Neural progenitor cell (in vitro differentiated cells): ENCODE results near the gene IFNAR1. TPM values are rescaled to one million over a fixed set of nuclear protein-coding genes. Genes with fewer than 3 reads are reported as not detected.

Source experiments
- DNase-seq: peaks from one replicate; pipeline ENCODE4 v3.0.0-alpha.2; 2016; ENCODE audit warnings: low spot score
- H2AFZ ChIP-seq: fragments of 200-600 bp; sonication (generic); replicated peaks from 2 replicates; pipeline ENCODE4 v1.6.1; 2016; ENCODE audit warnings: antibody characterized with exemption
- H3F3A ChIP-seq: fragments of 200-600 bp; sonication (generic); 2 replicates; pipeline ENCODE4 v1.6.1; 2016; ENCODE audit warnings: antibody characterized with exemption, low read depth
- H3K27ac ChIP-seq: fragments of 200-600 bp; sonication (generic); 2 replicates; pipeline ENCODE4 v1.5.1; 2016; ENCODE audit warnings: mild to moderate bottlenecking
- H3K27me3 ChIP-seq: fragments of 200-600 bp; sonication (generic); 2 replicates; pipeline ENCODE4 v1.6.1; 2016; ENCODE audit warnings: mild to moderate bottlenecking, moderate library complexity
- H3K36me3 ChIP-seq: fragments of 200-600 bp; sonication (generic); 2 replicates; pipeline ENCODE4 v1.5.1; 2016
- H3K4me1 ChIP-seq: fragments of 200-600 bp; sonication (generic); 2 replicates; pipeline ENCODE4 v1.6.1; 2016; ENCODE audit warnings: mixed run types
- H3K4me2 ChIP-seq: fragments of 200-600 bp; sonication (generic); 2 replicates; pipeline ENCODE4 v1.6.1; 2016
- H3K4me3 ChIP-seq: fragments of 200-600 bp; sonication (generic); 2 replicates; pipeline ENCODE4 v1.5.1; 2016
- H3K79me2 ChIP-seq: fragments of 200-600 bp; sonication (generic); 2 replicates; pipeline ENCODE4 v1.6.1; 2016; ENCODE audit warnings: low read depth
- H3K9ac ChIP-seq: fragments of 200-600 bp; sonication (generic); 2 replicates; pipeline ENCODE4 v1.6.1; 2016
- H3K9me3 ChIP-seq: fragments of 200-600 bp; sonication (generic); 2 replicates; pipeline ENCODE4 v1.5.1; 2016; ENCODE audit warnings: low read depth
- H4K20me1 ChIP-seq: fragments of 200-600 bp; sonication (generic); 2 replicates; pipeline ENCODE4 v1.6.1; 2016; ENCODE audit warnings: low read depth
- H3K27ac Mint-ChIP-seq: 3 replicates; pipeline ENCODE4 v1.8.0; 2021; ENCODE audit warnings: mixed read lengths
- H3K27me3 Mint-ChIP-seq: 2 replicates; pipeline ENCODE4 v1.8.0; 2022; ENCODE audit warnings: low read depth, mild to moderate bottlenecking, inconsistent platforms, moderate library complexity, mixed read lengths; ENCODE audit not compliant: insufficient read depth
- H3K36me3 Mint-ChIP-seq: 3 replicates; pipeline ENCODE4 v1.8.0; 2021; ENCODE audit warnings: mixed read lengths
- H3K4me1 Mint-ChIP-seq: 3 replicates; pipeline ENCODE4 v1.8.0; 2021; ENCODE audit warnings: mixed read lengths
- H3K4me3 Mint-ChIP-seq: 3 replicates; pipeline ENCODE4 v1.8.0; 2021; ENCODE audit warnings: mild to moderate bottlenecking, moderate library complexity, mixed read lengths
- H3K9me3 Mint-ChIP-seq: 3 replicates; pipeline ENCODE4 v1.8.0; 2020; ENCODE audit warnings: mixed read lengths
- EZH2 ChIP-seq: fragments of 200-600 bp; sonication (generic); IDR thresholded peaks from 2 replicates; pipeline ENCODE4 v1.6.1; 2017; ENCODE audit warnings: antibody characterized with exemption, mild to moderate bottlenecking, moderate library complexity
- EZH2phosphoT487 ChIP-seq: fragments of 200-600 bp; sonication (generic); IDR thresholded peaks from 2 replicates; pipeline ENCODE4 v1.6.1; 2017; ENCODE audit warnings: antibody characterized with exemption
- total RNA-seq: library from RNA; depleted of rRNA; stranded (reverse); fragments of >200 nt; gene quantifications from 2 replicates; pipeline ENCODE4 v1.2.3, GENCODE V29; 2015; ENCODE audit warnings: low replicate concordance
- TF ChIP-seq, protein P1 (sequence below): fragments of 200-600 bp; sonication (generic); IDR thresholded peaks from 2 replicates; pipeline ENCODE4 v1.5.1; 2017; ENCODE audit warnings: antibody characterized with exemption, mild to moderate bottlenecking

The IFNAR1 gene
- total RNA-seq, 1 donor from 2014 or later: 9.5 TPM

DNA sequence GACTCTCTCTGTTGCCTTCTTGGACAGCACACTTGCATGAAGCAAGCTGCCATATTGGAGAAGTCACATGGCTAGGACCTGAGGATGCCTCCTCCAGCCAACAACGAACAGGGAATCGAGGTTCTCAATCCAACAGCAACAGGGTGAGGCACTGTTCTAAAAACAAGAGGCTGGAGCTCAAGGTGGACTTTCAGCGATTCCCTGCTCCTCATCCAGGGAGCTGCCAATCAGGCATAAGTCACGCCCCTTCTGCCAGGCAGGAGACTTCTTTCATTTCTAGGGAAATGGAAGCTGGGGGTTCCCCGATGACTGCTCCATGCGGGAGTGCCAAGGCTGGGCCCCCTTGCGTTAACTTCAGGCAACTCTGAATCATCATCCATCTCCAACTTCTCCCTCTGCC lies 22.7 kb upstream of the IFNAR1 start:
- H3K4me3 ChIP-seq: no peak overlapping the region
- no peak overlapping the region for H3K27ac ChIP-seq
- TF ChIP-seq, protein P1, sequence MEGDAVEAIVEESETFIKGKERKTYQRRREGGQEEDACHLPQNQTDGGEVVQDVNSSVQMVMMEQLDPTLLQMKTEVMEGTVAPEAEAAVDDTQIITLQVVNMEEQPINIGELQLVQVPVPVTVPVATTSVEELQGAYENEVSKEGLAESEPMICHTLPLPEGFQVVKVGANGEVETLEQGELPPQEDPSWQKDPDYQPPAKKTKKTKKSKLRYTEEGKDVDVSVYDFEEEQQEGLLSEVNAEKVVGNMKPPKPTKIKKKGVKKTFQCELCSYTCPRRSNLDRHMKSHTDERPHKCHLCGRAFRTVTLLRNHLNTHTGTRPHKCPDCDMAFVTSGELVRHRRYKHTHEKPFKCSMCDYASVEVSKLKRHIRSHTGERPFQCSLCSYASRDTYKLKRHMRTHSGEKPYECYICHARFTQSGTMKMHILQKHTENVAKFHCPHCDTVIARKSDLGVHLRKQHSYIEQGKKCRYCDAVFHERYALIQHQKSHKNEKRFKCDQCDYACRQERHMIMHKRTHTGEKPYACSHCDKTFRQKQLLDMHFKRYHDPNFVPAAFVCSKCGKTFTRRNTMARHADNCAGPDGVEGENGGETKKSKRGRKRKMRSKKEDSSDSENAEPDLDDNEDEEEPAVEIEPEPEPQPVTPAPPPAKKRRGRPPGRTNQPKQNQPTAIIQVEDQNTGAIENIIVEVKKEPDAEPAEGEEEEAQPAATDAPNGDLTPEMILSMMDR: no peak
- TF ChIP-seq EZH2: no peak
- no peak for TF ChIP-seq EZH2phosphoT487
- H3K79me2 ChIP-seq: no peaks in the 10 kb centered on the region
- H3K27me3 ChIP-seq: no peaks in the 10 kb centered on the region
- no peaks in the 10 kb centered on the region for H3K9me3 ChIP-seq
- no peak overlapping the region for H3K4me2 ChIP-seq
- no peak for DNase-seq
- no peaks in the 10 kb centered on the region for H3K4me1 ChIP-seq
- no peaks in the 10 kb centered on the region for H3K36me3 Mint-ChIP-seq
- peaks cover 4% of the 10 kb centered on the region for H3K27me3 Mint-ChIP-seq
- H3K9me3 Mint-ChIP-seq: no peaks in the 10 kb centered on the region
- H3K9ac ChIP-seq: no peak overlapping the region
- H3K4me3 Mint-ChIP-seq: no peak overlapping the region
- H3K27ac Mint-ChIP-seq: no peak overlapping the region
- H2AFZ ChIP-seq: no peak overlapping the region
- no peaks in the 10 kb centered on the region for H4K20me1 ChIP-seq
- no peaks in the 10 kb centered on the region for H3K36me3 ChIP-seq
- peaks cover 21% of the 10 kb centered on the region for H3K4me1 Mint-ChIP-seq
- H3F3A ChIP-seq: peaks cover 6% of the 10 kb centered on the region

DNA sequence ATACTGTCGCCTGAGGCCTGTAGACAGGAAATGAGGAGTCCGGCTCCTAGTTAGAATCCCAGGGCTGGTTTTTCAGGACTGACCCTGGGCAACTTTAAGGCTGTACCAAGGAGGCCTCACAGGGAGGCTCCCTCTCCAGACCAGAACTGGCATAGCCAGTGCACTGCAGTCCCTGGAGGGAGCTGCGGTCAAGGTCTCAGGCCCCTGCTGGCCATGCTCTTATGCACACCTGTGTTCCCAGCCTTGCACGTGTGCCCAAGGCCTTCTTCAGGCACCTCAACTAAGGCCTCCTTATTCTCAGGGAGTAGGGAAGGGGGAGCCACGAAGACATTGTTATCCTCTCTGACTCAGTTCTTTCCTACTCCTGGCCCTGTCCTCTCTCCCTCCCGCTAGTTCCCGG lies 22.0 kb upstream of the IFNAR1 start:
- Histone ChIP-seq H3K79me2 (no peaks in the 10 kb centered on the region), H3K27ac (no peak overlapping the region), H3K36me3 (no peaks in the 10 kb centered on the region), H3K4me2 (no peak overlapping the region), H2AFZ (no peak overlapping the region), H4K20me1 (no peaks in the 10 kb centered on the region), H3K4me3 (no peak overlapping the region), H3F3A (peaks cover 6% of the 10 kb centered on the region), H3K9me3 (no peaks in the 10 kb centered on the region), H3K4me1 (no peaks in the 10 kb centered on the region), H3K9ac (no peak overlapping the region), H3K27me3 (no peaks in the 10 kb centered on the region)
- H3K27ac Mint-ChIP-seq: no peak overlapping the region
- no peaks in the 10 kb centered on the region for H3K36me3 Mint-ChIP-seq
- H3K4me3 Mint-ChIP-seq: no peak overlapping the region
- no peaks in the 10 kb centered on the region for H3K9me3 Mint-ChIP-seq
- H3K4me1 Mint-ChIP-seq: peaks cover 21% of the 10 kb centered on the region
- TF ChIP-seq EZH2 (no peak), EZH2phosphoT487 (no peak)
- TF ChIP-seq, protein P1: no peak
- DNase-seq: no peak
- H3K27me3 Mint-ChIP-seq: peaks cover 4% of the 10 kb centered on the region

DNA sequence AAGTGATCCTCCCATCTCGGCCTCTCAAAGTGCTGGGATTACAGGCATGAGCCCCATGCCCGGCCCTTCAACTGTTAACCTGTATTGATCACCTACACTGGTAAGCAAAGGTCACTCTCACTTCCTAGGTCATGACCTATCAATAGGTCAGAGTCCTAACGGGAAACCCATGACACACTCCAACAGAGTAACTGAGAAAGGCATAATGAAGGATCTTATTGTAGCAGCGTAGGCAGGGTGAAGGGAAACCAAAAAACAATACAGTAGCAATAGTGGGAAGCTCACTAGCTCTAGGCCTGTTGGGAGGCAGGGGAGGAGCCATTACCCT lies 19.5 kb upstream of the IFNAR1 start:
- H4K20me1 ChIP-seq: no peaks in the 10 kb centered on the region
- no peak overlapping the region for H3K4me3 ChIP-seq
- Mint-ChIP-seq H3K9me3 (peaks cover 9% of the 10 kb centered on the region), H3K36me3 (no peaks in the 10 kb centered on the region), H3K4me3 (no peak overlapping the region), H3K4me1 (peaks cover 8% of the 10 kb centered on the region), H3K27me3 (peaks cover 4% of the 10 kb centered on the region), H3K27ac (no peak overlapping the region)
- no peaks in the 10 kb centered on the region for H3K79me2 ChIP-seq
- H2AFZ ChIP-seq: no peak overlapping the region
- DNase-seq: no peak
- H3K9ac ChIP-seq: no peak overlapping the region
- no peak overlapping the region for H3K4me2 ChIP-seq
- TF ChIP-seq EZH2 (no peak), EZH2phosphoT487 (no peak)
- TF ChIP-seq, protein P1: no peak
- H3K36me3 ChIP-seq: no peaks in the 10 kb centered on the region
- H3F3A ChIP-seq: peaks cover 6% of the 10 kb centered on the region
- H3K9me3 ChIP-seq: no peaks in the 10 kb centered on the region
- H3K27me3 ChIP-seq: no peaks in the 10 kb centered on the region
- no peaks in the 10 kb centered on the region for H3K4me1 ChIP-seq
- no peak overlapping the region for H3K27ac ChIP-seq

DNA sequence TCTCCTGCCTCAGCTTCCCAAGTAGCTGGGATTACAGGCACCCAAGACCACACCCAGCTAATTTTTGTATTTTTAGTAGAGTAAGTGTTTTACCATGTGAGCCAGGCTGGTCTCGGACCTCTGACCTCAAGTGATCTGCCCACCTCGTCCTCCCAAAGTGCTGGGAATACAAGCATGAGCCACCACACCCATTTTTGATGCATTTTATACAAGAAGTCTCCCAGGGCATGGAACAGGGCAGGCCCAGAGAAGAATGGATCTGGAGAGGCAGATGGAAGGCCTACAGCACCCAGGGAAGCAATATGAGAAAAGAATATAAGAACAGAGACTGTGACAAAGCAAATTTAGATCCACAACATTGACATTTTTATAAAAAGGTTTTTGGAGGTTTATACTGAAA lies 18.8 kb upstream of the IFNAR1 start:
- peaks cover 11% of the 10 kb centered on the region for H3K9me3 Mint-ChIP-seq
- H3K36me3 ChIP-seq: no peaks in the 10 kb centered on the region
- TF ChIP-seq EZH2 (no peak), EZH2phosphoT487 (no peak)
- TF ChIP-seq, protein P1: no peak
- no peaks in the 10 kb centered on the region for H3K79me2 ChIP-seq
- no peaks in the 10 kb centered on the region for H3K36me3 Mint-ChIP-seq
- H3F3A ChIP-seq: peaks cover 6% of the 10 kb centered on the region
- peaks cover 4% of the 10 kb centered on the region for H3K27me3 Mint-ChIP-seq
- H3K27me3 ChIP-seq: no peaks in the 10 kb centered on the region
- no peak overlapping the region for H3K9ac ChIP-seq
- H4K20me1 ChIP-seq: no peaks in the 10 kb centered on the region
- no peaks in the 10 kb centered on the region for H3K9me3 ChIP-seq
- no peak overlapping the region for H3K4me3 Mint-ChIP-seq
- H3K4me1 Mint-ChIP-seq: peaks cover 6% of the 10 kb centered on the region
- no peak overlapping the region for H3K4me2 ChIP-seq
- DNase-seq: no peak
- no peak overlapping the region for H2AFZ ChIP-seq
- no peak overlapping the region for H3K27ac Mint-ChIP-seq
- no peak overlapping the region for H3K27ac ChIP-seq
- no peaks in the 10 kb centered on the region for H3K4me1 ChIP-seq
- no peak overlapping the region for H3K4me3 ChIP-seq
